HG02623 (cell line): ENCODE results near the gene TULP1.

Experiments
- ATAC-seq: cut with Tn5 transposase; IDR thresholded peaks from one replicate; pipeline ENCODE4 v1.9.1; 2021; ENCODE audit warnings: moderate library complexity; ENCODE audit not compliant: unreplicated experiment

Gene TULP1

DNA sequence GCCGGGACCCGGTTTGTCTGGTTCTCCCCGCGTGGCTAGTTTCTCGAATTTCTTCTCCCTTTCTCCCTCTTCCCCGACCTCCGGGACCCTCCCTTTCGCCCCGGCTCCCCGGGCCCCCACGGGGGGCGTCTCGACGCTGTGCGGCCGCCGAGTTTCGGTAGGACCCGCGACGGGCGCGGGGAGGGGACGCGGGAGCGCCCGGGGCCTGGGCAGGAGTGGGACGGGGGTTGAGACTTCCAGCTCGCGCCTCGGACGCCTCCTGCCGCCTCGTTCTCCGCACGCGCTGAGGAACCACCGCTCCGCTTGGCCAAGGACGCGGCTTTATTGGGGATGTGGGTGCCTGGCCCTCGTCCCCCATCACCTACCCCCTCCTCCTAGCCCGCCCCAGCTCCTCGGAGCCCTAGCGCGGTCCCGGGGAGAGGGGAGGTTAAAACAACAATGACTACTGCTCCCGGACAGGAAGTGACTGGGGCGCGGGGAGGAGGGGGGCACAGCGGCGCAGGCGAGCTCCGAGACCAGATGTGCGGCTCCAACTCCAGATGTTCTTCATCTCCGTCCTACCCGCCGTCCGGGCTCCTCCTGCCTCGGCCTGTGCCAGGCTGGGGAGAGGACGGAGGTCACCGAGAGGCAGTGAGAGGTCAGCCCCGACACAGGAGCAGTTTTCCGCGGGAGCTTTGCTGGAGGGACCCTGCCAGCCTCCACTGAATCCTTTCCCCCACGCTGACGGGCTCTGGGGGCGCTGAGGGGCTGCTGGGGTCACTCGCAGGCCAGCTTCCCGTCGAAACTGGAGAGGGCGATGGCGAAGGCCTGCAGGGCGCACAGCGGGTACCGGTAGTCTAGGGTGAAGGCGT is 14.9 kb downstream of the TULP1 start:
- ATAC-seq, result no peak

GRCh38 chr6:35496841-35497570 is 15.7 kb downstream of the TULP1 start, which contains the start of gene TEAD3:
Gene TEAD3, minus strand, starts transcription at chr6:35497079.
- no peak for ATAC-seq

- ATAC-seq, result no peak
These were observed 16.5 kb downstream of the TULP1 start for GRCh38 chr6:35496036-35496840.

GRCh38 chr6:35495258-35496035 is 17.2 kb downstream of the TULP1 start:
- no peak for ATAC-seq

- no peak for ATAC-seq
These were observed 18.5 kb downstream of the TULP1 start for GRCh38 chr6:35494161-35494563.

GRCh38 chr6:35493307-35493983 is 19.3 kb downstream of the TULP1 start:
- ATAC-seq, result no peak

DNA sequence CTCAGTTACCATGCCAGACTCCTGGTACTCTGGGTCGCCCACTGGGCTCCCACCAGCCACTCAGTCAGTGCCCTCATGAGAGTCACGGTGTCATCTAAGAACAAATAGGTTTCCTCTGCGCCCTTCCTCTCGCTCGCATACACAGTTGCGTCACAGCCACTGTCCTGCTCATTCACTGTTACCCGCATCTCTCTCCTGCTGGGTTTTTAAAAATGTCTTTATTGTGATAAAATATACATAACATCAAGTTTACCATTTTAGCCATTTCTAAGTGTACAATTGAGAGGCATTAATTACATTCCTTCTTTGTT is 19.8 kb downstream of the TULP1 start:
- no peak for ATAC-seq

DNA sequence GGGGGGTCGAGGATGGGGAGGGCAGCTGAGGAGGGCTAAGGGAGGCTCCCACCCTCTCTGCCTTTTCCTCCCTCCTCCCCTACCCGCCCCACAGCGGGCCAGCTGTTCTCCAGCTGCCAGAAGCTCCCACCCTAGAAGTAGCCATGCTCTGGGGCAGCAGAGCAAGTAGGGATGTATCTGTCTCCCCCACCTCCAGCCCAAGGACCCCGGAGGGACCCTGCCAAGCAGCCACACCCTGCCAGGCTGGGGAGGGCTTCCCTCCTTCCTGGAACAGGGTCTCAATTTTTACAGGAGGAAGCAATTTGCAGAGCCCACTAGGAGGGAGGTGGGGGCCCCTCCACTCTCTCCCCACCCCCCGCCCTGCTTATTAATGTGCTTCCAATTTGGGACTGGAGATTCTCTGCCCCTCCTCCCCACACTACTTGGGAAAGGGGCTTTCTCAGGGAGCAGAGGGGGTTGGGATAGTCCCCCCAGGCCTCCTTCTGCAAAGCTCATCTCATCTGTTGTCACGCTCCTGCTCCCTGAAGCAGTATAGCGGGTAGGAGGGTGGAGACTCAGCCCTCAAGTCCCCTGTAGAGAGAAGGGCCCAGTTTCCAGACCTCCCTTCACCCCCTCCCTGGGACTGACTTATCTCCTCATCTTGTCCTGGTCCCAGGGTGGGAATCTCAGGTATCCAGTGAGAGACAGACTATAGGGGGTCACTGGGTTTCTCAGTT is 20.3 kb downstream of the TULP1 start:
- no peak for ATAC-seq

GRCh38 chr6:35491558-35492257 is 21.0 kb downstream of the TULP1 start:
- no peak for ATAC-seq

DNA sequence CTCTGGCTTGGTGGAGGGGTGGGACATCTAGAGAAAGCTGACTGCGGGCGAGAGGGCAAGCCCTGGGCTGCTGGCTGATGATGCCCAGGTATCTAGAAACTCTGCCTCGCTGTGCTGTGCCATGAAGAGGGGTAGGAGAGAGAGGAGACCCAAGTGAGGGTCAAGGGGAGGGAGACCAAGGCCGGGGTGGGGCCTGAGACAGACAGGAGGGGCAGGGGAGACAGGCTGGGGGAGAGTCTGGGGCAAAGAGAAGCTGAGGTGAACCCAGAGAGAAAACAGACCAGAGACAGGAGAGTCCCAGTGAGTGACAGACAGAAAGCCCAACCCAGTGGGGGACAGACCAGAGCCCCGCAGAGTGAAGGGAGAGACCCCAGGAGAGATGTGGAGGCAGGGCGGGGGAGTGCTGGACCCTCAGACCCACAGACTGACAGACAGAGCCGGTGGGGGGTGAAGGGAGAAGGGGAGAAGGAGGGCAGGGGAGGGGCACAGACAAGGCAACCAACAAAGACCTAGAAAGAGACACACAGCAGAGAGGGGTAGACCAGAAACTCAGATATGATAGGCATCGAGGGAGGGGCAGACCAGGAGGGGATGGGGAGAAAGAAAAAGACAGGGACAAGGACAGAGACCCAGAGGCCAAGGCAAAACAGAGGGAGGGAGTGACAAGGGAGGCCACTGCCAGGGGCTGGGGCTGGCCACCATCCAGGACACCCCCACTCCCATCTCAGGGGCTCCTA is 21.7 kb downstream of the TULP1 start:
- ATAC-seq, result no peak

DNA sequence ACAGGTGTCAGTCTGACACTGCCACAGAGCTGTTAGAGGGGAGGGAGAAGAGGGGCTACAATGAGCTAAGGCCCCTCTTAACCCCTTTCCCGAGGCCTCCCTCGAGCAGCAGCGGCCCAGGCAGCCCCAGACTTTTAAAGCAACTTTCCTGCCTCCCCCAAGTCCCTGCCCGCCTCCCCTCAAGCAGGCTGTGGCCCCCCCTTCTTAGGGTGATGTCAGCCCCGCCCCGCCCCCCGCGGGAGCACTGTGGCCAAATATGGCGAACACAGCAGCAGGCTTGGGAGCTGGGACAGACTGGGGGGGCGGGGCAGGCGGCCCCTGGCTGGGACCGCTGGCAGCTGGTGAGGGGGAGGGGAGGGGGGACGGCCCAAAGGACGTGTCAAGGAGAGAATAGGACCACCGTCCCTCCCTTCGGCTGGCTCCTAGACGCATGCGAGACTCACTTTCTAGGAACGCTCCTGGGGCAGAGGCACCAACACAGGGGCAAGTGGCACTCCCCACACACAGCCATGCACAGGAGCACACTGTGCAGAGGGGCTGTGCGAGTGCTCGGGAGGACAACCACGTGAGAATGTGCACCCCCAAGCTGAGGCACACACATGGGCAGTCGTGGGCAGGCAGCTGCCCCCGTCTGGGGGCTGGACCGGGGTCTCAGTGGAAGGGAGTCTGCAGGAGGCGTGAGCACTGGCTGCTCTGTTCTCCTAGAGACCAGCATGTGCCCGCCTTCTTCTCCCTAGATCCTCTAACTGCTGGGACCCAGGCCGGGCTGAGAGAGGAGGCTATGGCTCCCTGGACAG is 22.5 kb downstream of the TULP1 start:
- ATAC-seq, result no peak

DNA sequence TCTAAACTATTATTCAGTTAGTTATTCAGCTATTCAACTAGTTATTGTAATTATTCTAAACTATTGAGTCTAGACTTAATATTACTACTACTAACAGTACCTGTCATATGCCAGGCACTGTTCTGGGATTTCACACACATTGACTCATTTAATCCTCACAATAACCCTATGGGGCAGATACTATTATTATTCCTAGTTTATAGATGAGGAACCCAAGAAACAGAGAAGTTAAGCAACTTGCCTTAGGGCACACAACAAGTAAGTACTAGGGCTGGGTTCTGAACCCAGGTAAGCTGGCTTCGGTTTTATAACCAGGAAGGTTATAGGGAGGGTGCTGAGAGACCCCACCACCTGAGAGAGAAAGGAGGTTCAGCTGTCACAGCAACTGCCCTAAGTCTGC is 23.6 kb downstream of the TULP1 start:
- no peak for ATAC-seq

DNA sequence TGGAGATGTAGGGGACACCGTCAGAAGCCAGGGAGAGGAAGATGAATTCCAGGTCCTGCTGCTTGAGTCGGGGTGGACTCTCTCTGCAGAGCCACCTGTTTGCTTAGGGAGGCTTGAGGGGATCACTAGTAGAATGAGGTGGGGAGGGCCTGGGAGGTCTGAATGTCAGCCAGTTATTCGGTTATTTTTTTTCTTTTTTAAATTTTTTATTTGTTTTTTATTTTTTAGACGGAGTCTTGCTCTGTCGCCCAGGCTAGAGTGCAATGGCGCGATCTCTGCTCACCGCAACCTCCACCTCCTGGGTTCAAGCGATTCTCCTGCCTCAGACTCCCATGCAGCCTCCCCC is 24.2 kb downstream of the TULP1 start:
- ATAC-seq, result no peak

DNA sequence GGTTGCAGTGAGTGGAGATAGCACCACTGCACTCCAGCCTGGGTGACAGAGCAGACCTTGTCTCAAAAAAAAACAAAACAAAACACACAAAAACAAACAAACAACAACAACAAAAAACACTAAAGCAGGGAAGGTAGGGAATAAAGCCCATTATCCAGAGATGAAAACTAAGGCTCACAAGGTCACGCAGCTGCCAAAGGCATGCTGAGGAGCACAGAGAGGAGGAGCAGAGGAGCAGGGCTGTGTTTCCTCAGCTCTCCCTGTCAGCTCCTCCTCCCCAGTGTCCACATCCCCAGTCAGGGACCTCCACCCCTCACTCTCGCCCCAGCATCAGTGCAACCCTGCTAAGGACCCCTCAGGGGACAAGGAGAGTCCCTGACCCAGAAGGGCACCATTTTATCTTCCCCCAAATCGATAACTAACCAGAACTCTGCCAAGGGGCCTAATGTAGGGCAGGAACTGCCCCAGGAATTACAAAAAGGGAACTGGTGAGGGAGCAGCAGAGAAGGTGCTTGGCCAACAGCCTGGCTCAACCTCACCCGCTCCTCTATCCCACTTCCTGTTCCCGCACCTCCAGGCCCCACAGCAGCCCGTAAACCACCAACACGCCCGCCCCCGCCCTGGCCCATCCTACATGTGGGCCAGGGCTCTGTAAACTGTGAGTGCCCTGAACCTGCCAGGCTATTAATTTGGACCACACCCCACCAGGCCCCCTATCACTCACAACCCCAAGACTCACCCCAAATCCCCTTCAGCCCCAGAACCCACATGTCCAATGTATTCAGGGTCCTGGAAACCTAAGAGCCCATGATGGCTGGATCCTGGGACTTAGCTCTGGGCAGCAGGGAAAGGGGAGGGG is 24.8 kb downstream of the TULP1 start:
- ATAC-seq, result no peak

GRCh38 chr6:35486005-35486925 is 26.4 kb downstream of the TULP1 start:
- no peak for ATAC-seq
